GM19025 (cell line): ENCODE results near the gene POLE.
"Not testable (repeated sequence)": the region's sequence is repeated elsewhere in the genome, so short reads cannot be mapped to it uniquely, and the experiment has no call there.

ENCODE experiments used
- ATAC-seq: cut with Tn5 transposase; IDR thresholded peaks from one replicate; pipeline ENCODE4 v1.9.1; 2021; ENCODE audit warnings: mild to moderate bottlenecking, low read depth, moderate library complexity; ENCODE audit not compliant: unreplicated experiment

POLE gene

DNA sequence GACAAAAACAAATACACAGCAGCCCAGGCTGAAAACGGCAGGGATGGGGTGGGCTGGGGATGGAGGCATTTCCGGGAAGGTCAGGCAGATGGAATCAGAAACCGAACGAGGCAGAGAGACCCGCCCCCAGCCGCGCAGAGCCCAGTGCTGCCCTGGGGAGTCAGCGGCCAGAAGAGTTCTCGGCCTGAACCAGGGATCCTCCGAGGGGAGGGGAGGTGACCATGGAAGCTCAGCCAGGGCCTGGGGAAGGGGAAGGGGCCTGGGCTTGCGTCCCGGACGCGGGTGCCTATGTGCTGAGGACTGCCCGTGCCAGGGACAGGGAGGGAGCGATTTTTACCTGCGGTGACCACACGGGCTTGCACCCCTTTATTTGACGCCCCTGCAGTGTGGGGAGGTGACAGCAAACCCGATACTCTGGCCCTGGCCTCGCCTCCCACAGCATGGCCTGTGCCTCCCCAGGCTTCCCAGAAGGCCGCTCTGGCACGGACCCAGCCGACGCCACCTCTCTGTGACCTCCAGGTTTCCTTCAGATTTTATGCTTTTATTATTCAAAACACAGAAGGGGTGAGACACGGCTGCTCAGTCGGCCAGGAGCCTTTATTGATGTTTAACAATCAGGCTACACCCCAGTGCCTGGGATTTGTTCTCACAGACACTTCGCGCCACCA is 84.4 kb downstream of the POLE start:
- no peak for ATAC-seq

- ATAC-seq, result no peak
Measured at GRCh38 chr12:132601171-132601883, 85.8 kb downstream of the POLE start.

- ATAC-seq, result no peak
Measured at GRCh38 chr12:132600048-132601032, 86.8 kb downstream of the POLE start.

DNA sequence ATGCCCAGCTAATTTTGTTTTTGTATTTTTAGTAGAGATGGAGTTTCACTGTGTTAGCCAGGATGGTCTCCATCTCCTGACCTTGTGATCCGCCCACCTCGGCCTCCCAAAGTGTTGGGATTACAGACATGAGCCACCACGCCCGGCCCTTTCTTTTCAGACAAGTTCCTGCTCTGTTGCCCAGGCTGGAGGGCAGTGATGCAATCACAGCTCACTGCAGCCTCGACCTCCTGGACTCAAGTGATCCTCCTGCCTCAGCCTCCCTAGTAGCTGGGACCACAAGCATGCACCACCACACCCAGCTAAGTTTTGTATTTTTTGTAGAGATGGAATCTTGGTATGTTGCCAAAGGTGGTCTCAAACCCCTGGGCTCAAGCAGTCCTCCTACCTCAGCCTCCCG is 87.6 kb downstream of the POLE start:
- not testable (repeated sequence) for ATAC-seq

GRCh38 chr12:132597333-132598316 is 89.5 kb downstream of the POLE start:
- ATAC-seq, result no peak

DNA sequence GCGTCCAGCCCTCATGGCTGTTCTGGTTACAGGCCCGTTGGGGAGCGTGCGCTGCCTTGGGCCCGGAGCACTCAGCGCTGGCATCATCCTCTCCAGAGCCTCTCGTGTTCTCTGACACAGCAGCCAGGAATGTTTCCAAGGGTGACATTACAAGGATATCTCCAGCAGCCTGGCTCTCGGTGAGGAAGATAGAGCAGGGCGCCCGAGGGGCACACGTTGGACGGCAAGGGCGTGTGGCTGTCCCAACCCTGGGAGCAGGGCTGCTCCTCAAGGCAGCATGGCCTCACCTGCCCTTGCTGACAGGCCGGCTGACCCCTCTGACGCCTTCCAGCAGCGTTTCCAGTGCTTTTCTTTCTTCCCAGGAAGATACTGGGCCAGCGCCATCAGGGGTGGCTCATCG is 91.1 kb downstream of the POLE start:
- no peak for ATAC-seq

- no peak for ATAC-seq
Measured at GRCh38 chr12:132595183-132595582, 92.0 kb downstream of the POLE start.

- ATAC-seq, result peak; percentile 74
Measured at GRCh38 chr12:132593938-132594358, 93.2 kb downstream of the POLE start.

DNA sequence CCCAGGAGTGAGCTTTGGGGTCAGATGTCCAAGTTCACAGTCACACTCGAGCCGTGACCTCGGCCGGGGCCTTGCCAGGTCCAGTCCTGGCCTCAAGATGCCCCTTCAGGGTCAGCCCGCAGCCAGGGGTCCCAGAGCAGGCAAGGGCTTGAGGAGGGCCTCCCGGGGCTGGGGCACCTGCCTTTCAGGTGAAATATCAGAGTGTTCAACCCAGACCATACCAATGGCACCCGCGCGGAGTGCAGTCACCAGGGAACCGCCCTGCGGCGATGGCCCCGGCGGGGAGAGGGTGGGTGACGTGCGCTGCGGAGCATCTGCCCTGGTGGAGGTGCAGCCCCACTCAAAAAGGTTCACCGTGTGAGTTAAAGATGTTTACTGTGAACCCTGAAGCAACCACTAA is 93.6 kb downstream of the POLE start:
- ATAC-seq, result no peak

GRCh38 chr12:132593071-132593470 is 94.1 kb downstream of the POLE start:
- ATAC-seq, result no peak

- no peak for ATAC-seq
Measured at GRCh38 chr12:132592282-132592970, 94.7 kb downstream of the POLE start.

GRCh38 chr12:132591107-132591935 is 95.8 kb downstream of the POLE start:
- ATAC-seq, result no peak

- ATAC-seq, result no peak
Measured at GRCh38 chr12:132588821-132589669, 98.1 kb downstream of the POLE start.

GRCh38 chr12:132588319-132588718 is 98.8 kb downstream of the POLE start:
- no peak for ATAC-seq

DNA sequence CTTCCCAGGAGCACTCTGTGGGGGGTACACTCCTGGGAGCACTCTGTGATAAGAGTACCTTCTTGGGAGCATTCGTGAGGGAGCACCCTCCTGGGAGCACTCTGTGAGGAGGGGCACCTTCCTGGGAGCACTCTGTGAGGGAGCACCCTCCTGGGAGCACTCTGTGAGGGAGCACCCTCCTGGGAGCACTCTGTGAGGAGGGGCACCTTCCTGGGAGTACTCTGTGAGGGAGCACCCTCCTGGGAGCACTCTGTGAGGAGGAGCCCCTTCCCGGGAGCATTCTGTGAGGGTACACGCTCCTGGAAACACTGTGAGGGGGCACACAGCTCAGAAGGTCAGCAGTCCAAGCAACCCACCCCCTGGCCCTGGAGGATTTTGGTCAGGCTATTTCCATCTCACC is 99.4 kb downstream of the POLE start:
- ATAC-seq, result no peak

- ATAC-seq, result no peak
Measured at GRCh38 chr12:132586929-132587328, 100.2 kb downstream of the POLE start.

GRCh38 chr12:132585177-132585576 is 102.0 kb downstream of the POLE start:
- ATAC-seq, result no peak

DNA sequence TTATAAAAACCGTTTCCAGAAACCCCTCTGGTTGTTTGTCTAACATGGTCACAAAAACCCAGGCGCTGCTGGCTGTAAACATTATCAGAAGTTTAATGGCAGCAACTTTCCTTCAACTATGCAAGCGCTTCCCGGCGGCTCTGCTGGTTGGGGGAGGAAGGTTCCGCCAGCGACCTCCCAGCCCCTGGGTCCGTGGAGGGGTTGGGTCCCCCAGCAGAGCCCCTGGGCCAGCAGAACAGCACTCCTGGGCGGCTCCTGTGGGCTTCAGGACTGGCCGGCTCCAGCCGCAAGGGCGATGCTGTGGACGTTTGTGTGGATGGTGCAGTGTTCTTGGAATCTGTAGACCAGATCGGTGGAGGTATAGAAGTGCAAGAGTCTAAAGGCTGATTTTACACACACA is 102.7 kb downstream of the POLE start:
- ATAC-seq, result no peak
